Nephron (organoid): ENCODE measurements around the gene MT3.

Experiments
- H3K27ac Mint-ChIP-seq, 3 experiments: 2 replicates each; pipeline ENCODE4 v1.8.0; 2020; ENCODE audit warnings: mixed read lengths in 3 of 3, mild to moderate bottlenecking in 2 of 3, moderate library complexity in 1 of 3
- H3K27me3 Mint-ChIP-seq: 2 replicates; pipeline ENCODE4 v1.8.0; 2021; ENCODE audit warnings: low read depth, mild to moderate bottlenecking, moderate library complexity, mixed read lengths
- H3K36me3 Mint-ChIP-seq: 2 replicates; pipeline ENCODE4 v1.8.0; 2020; ENCODE audit warnings: low read depth, mixed read lengths
- H3K4me1 Mint-ChIP-seq: 2 replicates; pipeline ENCODE4 v1.8.0; 2020; ENCODE audit warnings: mixed read lengths
- H3K4me3 Mint-ChIP-seq, 3 experiments: 2 replicates each; pipeline ENCODE4 v1.8.0; 2020; ENCODE audit warnings: mild to moderate bottlenecking in 3 of 3, mixed read lengths in 3 of 3, moderate library complexity in 2 of 3
- H3K9me3 Mint-ChIP-seq: 2 replicates; pipeline ENCODE4 v1.8.0; 2020; ENCODE audit warnings: mixed read lengths
- TF ChIP-seq, protein P1 (sequence below), 3 experiments: fragments of 200-600 bp; sonication (generic); IDR thresholded peaks; one replicate each; pipeline ENCODE4 v1.5.0; 2021; ENCODE audit warnings: antibody characterized with exemption in 3 of 3; ENCODE audit not compliant: unreplicated experiment in 3 of 3

MT3 gene

DNA sequence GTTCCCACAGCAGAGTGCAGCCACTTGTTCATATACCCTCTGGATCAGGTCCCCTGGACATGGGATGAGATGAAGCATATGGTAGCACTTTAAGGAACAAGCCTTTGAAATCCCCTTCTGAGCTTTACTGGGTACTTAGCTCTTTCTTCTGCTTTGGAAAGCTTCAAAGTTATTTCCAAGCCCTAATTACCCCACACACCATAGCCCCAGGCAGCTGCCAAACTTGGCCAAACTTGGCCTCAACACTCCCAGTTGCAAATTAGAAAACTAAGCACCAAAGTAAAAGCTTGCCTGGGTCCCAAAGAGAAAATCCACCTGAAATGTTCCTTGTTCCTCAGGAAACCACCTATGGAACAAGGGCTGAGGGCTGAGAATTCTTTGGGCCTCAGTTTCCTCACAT is 40.2 kb upstream of the MT3 start:
- TF ChIP-seq, protein P1, sequence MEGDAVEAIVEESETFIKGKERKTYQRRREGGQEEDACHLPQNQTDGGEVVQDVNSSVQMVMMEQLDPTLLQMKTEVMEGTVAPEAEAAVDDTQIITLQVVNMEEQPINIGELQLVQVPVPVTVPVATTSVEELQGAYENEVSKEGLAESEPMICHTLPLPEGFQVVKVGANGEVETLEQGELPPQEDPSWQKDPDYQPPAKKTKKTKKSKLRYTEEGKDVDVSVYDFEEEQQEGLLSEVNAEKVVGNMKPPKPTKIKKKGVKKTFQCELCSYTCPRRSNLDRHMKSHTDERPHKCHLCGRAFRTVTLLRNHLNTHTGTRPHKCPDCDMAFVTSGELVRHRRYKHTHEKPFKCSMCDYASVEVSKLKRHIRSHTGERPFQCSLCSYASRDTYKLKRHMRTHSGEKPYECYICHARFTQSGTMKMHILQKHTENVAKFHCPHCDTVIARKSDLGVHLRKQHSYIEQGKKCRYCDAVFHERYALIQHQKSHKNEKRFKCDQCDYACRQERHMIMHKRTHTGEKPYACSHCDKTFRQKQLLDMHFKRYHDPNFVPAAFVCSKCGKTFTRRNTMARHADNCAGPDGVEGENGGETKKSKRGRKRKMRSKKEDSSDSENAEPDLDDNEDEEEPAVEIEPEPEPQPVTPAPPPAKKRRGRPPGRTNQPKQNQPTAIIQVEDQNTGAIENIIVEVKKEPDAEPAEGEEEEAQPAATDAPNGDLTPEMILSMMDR (IDR thresholded peaks at IDR 0.05; ENCODE audit: unreplicated experiment in 3 of 3) = no peak

GRCh38 chr16:56549744-56550385 is 39.5 kb upstream of the MT3 start:
- Mint-ChIP-seq H3K27me3 (peaks cover 23% of the 10 kb centered on the region), H3K27ac (no peak overlapping the region), H3K4me1 (peaks cover 13% of the 10 kb centered on the region), H3K36me3 (no peaks in the 10 kb centered on the region), H3K4me3 (no peak overlapping the region), H3K9me3 (no peaks in the 10 kb centered on the region)
- TF ChIP-seq, protein P1 (IDR thresholded peaks at IDR 0.05; ENCODE audit: unreplicated experiment in 3 of 3) = no peak

More for the DNA sequence above, 40.2 kb upstream of the MT3 start:
- Mint-ChIP-seq H3K4me3 (no peak overlapping the region), H3K36me3 (no peaks in the 10 kb centered on the region), H3K9me3 (no peaks in the 10 kb centered on the region), H3K4me1 (peaks cover 13% of the 10 kb centered on the region), H3K27ac (no peak overlapping the region), H3K27me3 (peaks cover 23% of the 10 kb centered on the region)

GRCh38 chr16:56551796-56552738 is 37.3 kb upstream of the MT3 start:
- TF ChIP-seq, protein P1 (IDR thresholded peaks at IDR 0.05; ENCODE audit: unreplicated experiment in 3 of 3) = no peak
- Mint-ChIP-seq H3K9me3 (no peaks in the 10 kb centered on the region), H3K4me1 (peaks cover 13% of the 10 kb centered on the region), H3K27ac (peak overlapping the region in 2 of 3 experiments; percentile 34 to 51), H3K36me3 (no peaks in the 10 kb centered on the region), H3K27me3 (peaks cover 22% of the 10 kb centered on the region), H3K4me3 (no peak overlapping the region)

DNA sequence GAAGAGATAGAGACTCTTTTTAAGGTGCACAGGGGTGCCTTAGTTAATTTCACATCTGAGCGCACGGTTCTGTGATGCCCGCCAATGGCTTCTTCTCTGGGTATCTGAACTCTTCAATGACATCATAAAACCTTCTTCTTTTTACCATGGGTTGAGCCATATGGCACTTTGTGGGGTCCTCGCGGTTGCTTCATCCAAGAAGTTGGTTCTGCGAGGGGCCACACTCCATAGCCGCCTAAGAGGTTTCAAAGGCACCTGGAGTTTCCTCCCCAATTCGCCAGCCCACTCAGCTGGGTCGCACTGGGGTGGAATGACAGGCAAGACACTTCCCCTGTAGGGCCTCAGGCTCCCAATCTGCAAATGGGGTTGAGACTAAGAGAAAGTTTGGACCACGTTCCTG is 34.9 kb upstream of the MT3 start:
- TF ChIP-seq, protein P1 (IDR thresholded peaks at IDR 0.05; ENCODE audit: unreplicated experiment in 3 of 3) = no peak
- H3K36me3 Mint-ChIP-seq = no peaks in the 10 kb centered on the region
- H3K27ac Mint-ChIP-seq = no peak overlapping the region
- peaks cover 7% of the 10 kb centered on the region for H3K4me1 Mint-ChIP-seq
- H3K4me3 Mint-ChIP-seq = no peak overlapping the region
- H3K27me3 Mint-ChIP-seq = peaks cover 17% of the 10 kb centered on the region
- H3K9me3 Mint-ChIP-seq = no peaks in the 10 kb centered on the region

GRCh38 chr16:56558024-56558747 is 31.1 kb upstream of the MT3 start:
- Mint-ChIP-seq H3K4me3 (no peak overlapping the region), H3K36me3 (no peaks in the 10 kb centered on the region), H3K9me3 (no peaks in the 10 kb centered on the region), H3K27me3 (peaks cover 19% of the 10 kb centered on the region), H3K4me1 (no peaks in the 10 kb centered on the region), H3K27ac (no peak overlapping the region)
- TF ChIP-seq, protein P1 (IDR thresholded peaks at IDR 0.05; ENCODE audit: unreplicated experiment in 3 of 3) = no peak
